CD4-positive, alpha-beta memory T cell (primary cell): ENCODE results near the gene ZNF283. TPM values are rescaled to one million over a fixed set of nuclear protein-coding genes. Genes with fewer than 3 reads are reported as not detected.

ENCODE experiments used
- CTCF ChIA-PET: fragments of 350-600 bp; sonication (Branson Sonifier 250); formaldehyde crosslinking; loops from one replicate; lab custom pipeline; 2021; ENCODE audit warnings: inconsistent platforms; ENCODE audit not compliant: partially characterized antibody; lab: Charles Lee
- POLR2A ChIA-PET: fragments of 350-600 bp; sonication (Branson Sonifier 250); formaldehyde crosslinking; loops from one replicate; lab custom pipeline; 2021; ENCODE audit not compliant: partially characterized antibody; lab: Charles Lee
- DNase-seq, 5 donors: peaks; one replicate each; pipeline versions ENCODE4 v3.0.0 to v3.0.0-alpha.2; 2020 to 2022; ENCODE audit warnings: mixed read lengths in 1 of 5
- H3K27ac ChIP-seq: one replicate; pipeline ENCODE4 v1.7.0; 2013; ENCODE audit warnings: low read depth, low read length
- H3K27me3 ChIP-seq: 2 replicates; pipeline ENCODE4 v1.7.0; 2013; ENCODE audit warnings: mild to moderate bottlenecking, low read length, moderate library complexity; ENCODE audit not compliant: insufficient read depth
- H3K36me3 ChIP-seq: 2 replicates; pipeline ENCODE4 v1.7.0; 2013; ENCODE audit warnings: mild to moderate bottlenecking, low read length, moderate library complexity; ENCODE audit not compliant: insufficient read depth
- H3K4me1 ChIP-seq: 2 replicates; pipeline ENCODE4 v1.7.0; 2013; ENCODE audit warnings: mild to moderate bottlenecking, low read length, moderate library complexity; ENCODE audit not compliant: insufficient read depth
- H3K4me3 ChIP-seq, 2 donors: one replicate each; pipeline ENCODE4 v1.7.0; 2013; ENCODE audit warnings: low read length in 2 of 2, mild to moderate bottlenecking in 1 of 2
- H3K9me3 ChIP-seq, 2 donors: one replicate each; pipeline ENCODE4 v1.7.0; 2013; ENCODE audit warnings: low read length in 2 of 2, control low read depth in 1 of 2; ENCODE audit not compliant: control insufficient read depth in 1 of 2
- H3K27ac Mint-ChIP-seq, 7 donors: one replicate each; pipeline ENCODE4 v1.8.0; 2020 to 2021; ENCODE audit warnings: mixed read lengths in 7 of 7, mild to moderate bottlenecking in 6 of 7, inconsistent platforms in 3 of 7, moderate library complexity in 3 of 7
- H3K27me3 Mint-ChIP-seq, 2 donors: one replicate each; pipeline ENCODE4 v1.8.0; 2020 to 2021; ENCODE audit warnings: mixed read lengths in 2 of 2
- H3K36me3 Mint-ChIP-seq, 2 donors: one replicate each; pipeline ENCODE4 v1.8.0; 2020 to 2021; ENCODE audit warnings: mixed read lengths in 2 of 2, inconsistent platforms in 1 of 2, mild to moderate bottlenecking in 1 of 2
- H3K4me1 Mint-ChIP-seq, 4 donors: one replicate each; pipeline ENCODE4 v1.8.0; 2020 to 2021; ENCODE audit warnings: mixed read lengths in 4 of 4, mild to moderate bottlenecking in 1 of 4
- H3K4me3 Mint-ChIP-seq, 8 donors: one replicate each; pipeline ENCODE4 v1.8.0; 2020 to 2021; ENCODE audit warnings: mixed read lengths in 8 of 8, mild to moderate bottlenecking in 7 of 8, moderate library complexity in 6 of 8, inconsistent platforms in 3 of 8
- H3K9me3 Mint-ChIP-seq, 8 donors: one replicate each; pipeline ENCODE4 v1.8.0; 2020 to 2021; ENCODE audit warnings: mixed read lengths in 8 of 8, mild to moderate bottlenecking in 5 of 8, inconsistent platforms in 3 of 8, moderate library complexity in 1 of 8
- intact Hi-C: fragments of 100-400 bp; cut with micrococcal nuclease; formaldehyde crosslinking; loops from one replicate; pipeline ENCODE4 v1.15.1; 2023
- polyA plus RNA-seq, 2 donors: library from polyadenylated mRNA; unstranded; fragments of 300-500 nt; fragmentation: Illumina TruSeq; gene quantifications; one replicate each; pipeline ENCODE4 v1.2.3, GENCODE V29; 2021
- total RNA-seq, 2 experiments: library from RNA; stranded (reverse); gene quantifications; one replicate each; pipeline ENCODE4 v1.2.3, GENCODE V29; 2021

The ZNF283 gene
- total and polyA plus RNA-seq, 4 experiments from 2014 or later: 4.3 to 20.7 (median 11.5) TPM

- H3K27ac ChIP-seq: no peak overlapping the region
- DNase-seq: no peak
- peaks cover 37 to 39% of the 10 kb centered on the region in 2 donors for H3K36me3 Mint-ChIP-seq
- no peaks in the 10 kb centered on the region for H3K4me1 Mint-ChIP-seq
- intact Hi-C loops: no loop called here
- H3K4me3 ChIP-seq: no peak overlapping the region
- H3K27me3 ChIP-seq: no peaks in the 10 kb centered on the region
- H3K9me3 Mint-ChIP-seq: peaks cover 2 to 82% (median 71%) of the 10 kb centered on the region in 8 donors
- CTCF ChIA-PET: no interaction called here
- H3K27me3 Mint-ChIP-seq: no peaks in the 10 kb centered on the region
- H3K4me1 ChIP-seq: no peaks in the 10 kb centered on the region
- no peaks in the 10 kb centered on the region for H3K36me3 ChIP-seq
- H3K4me3 Mint-ChIP-seq: no peak overlapping the region
- no peak overlapping the region for H3K27ac Mint-ChIP-seq
- H3K9me3 ChIP-seq: peaks cover 0 to 43% of the 10 kb centered on the region in 2 donors
- POLR2A ChIA-PET: no interaction called here
Observed at GRCh38 chr19:43872547-43873336, 45.6 kb downstream of the ZNF283 start.

GRCh38 chr19:43880483-43880882 lies 53.4 kb downstream of the ZNF283 start:
- Histone ChIP-seq H3K4me1 (no peaks in the 10 kb centered on the region), H3K27me3 (no peaks in the 10 kb centered on the region), H3K4me3 (no peak overlapping the region), H3K36me3 (no peaks in the 10 kb centered on the region), H3K9me3 (peaks cover 0 to 24% of the 10 kb centered on the region in 2 donors), H3K27ac (no peak overlapping the region)
- ChIA-PET CTCF (no interaction called here), POLR2A (no interaction called here)
- Mint-ChIP-seq H3K27me3 (no peaks in the 10 kb centered on the region), H3K4me1 (no peaks in the 10 kb centered on the region), H3K9me3 (peaks cover 7 to 87% (median 79%) of the 10 kb centered on the region in 8 donors), H3K4me3 (no peak overlapping the region), H3K27ac (no peak overlapping the region), H3K36me3 (peaks cover 48 to 67% of the 10 kb centered on the region in 2 donors)
- intact Hi-C loops: no loop called here
- no peak for DNase-seq

GRCh38 chr19:43883864-43884263 lies 56.7 kb downstream of the ZNF283 start, which contains the start of gene ZNF404:
Gene ZNF404 (minus strand): TSS chr19:43883964.
- peaks cover 7 to 99% (median 85%) of the 10 kb centered on the region in 8 donors for H3K9me3 Mint-ChIP-seq
- Histone ChIP-seq H3K27ac (no peak within 1 kb of the TSS), H3K27me3 (no peaks in the 10 kb centered on the region), H3K9me3 (peaks cover 0 to 14% of the 10 kb centered on the region in 2 donors), H3K4me3 (no peak within 1 kb of the TSS), H3K4me1 (no peaks in the 10 kb centered on the region), H3K36me3 (no peaks in the 10 kb centered on the region)
- ChIA-PET POLR2A (no interaction called here), CTCF (no interaction called here)
- H3K4me1 Mint-ChIP-seq: no peaks in the 10 kb centered on the region
- intact Hi-C loops: no loop called here
- no peak for DNase-seq
- H3K27ac Mint-ChIP-seq: no peak within 1 kb of the TSS
- H3K27me3 Mint-ChIP-seq: no peaks in the 10 kb centered on the region
- peaks cover 51 to 57% of the 10 kb centered on the region in 2 donors for H3K36me3 Mint-ChIP-seq
- no peak within 1 kb of the TSS for H3K4me3 Mint-ChIP-seq

GRCh38 chr19:43895727-43896308 lies 68.7 kb downstream of the ZNF283 start:
- Histone ChIP-seq H3K27ac (no peak overlapping the region), H3K4me3 (no peak overlapping the region), H3K4me1 (peaks cover under 1% of the 10 kb centered on the region), H3K27me3 (no peaks in the 10 kb centered on the region), H3K36me3 (no peaks in the 10 kb centered on the region), H3K9me3 (peaks cover 0 to 11% of the 10 kb centered on the region in 2 donors)
- Mint-ChIP-seq H3K4me1 (peaks cover 0 to 3% (median under 1%) of the 10 kb centered on the region in 4 donors), H3K27ac (no peak overlapping the region), H3K4me3 (no peak overlapping the region), H3K36me3 (peaks cover 53 to 54% of the 10 kb centered on the region in 2 donors), H3K27me3 (no peaks in the 10 kb centered on the region), H3K9me3 (peaks cover 2 to 85% (median 65%) of the 10 kb centered on the region in 8 donors)
- intact Hi-C loops: no loop called here
- no peak for DNase-seq
- ChIA-PET POLR2A (no interaction called here), CTCF (no interaction called here)

Other genes starting within 250 kb of the ZNF283 start
- 10 to 100 TPM; 16.5 to 17.9 TPM for gene IRGQ, start 231.2 kb upstream of the ZNF283 start, total RNA-seq
- 1 to 10 TPM in 1 of 2 donors, under 1 TPM in 1; 0.37 to 2.2 TPM for gene IRGQ, start 231.2 kb upstream of the ZNF283 start, polyA plus RNA-seq
- gene ZNF576, start 230.7 kb upstream of the ZNF283 start, total RNA-seq: 10 to 100 TPM; 18.4 to 18.6 TPM
- gene ZNF576, start 230.7 kb upstream of the ZNF283 start, polyA plus RNA-seq: 10 to 100 TPM in 1 of 2 donors, 1 to 10 TPM in 1; 8.4 to 13.0 TPM
- under 1 TPM; 0.83 to 0.99 TPM for gene SRRM5, start 215.2 kb upstream of the ZNF283 start, total RNA-seq
- gene SRRM5, start 215.2 kb upstream of the ZNF283 start, polyA plus RNA-seq: under 1 TPM in 1 of 2 donors, not detected in 1; 0.10 TPM
- 10 to 100 TPM; 27.7 to 28.2 TPM for gene ZNF428, start 207.7 kb upstream of the ZNF283 start, total RNA-seq
- 10 to 100 TPM; 13.9 to 19.9 TPM for gene ZNF428, start 207.7 kb upstream of the ZNF283 start, polyA plus RNA-seq
- under 1 TPM; 0.33 to 0.49 TPM for gene CADM4, start 187.5 kb upstream of the ZNF283 start, total RNA-seq
- gene CADM4, start 187.5 kb upstream of the ZNF283 start, polyA plus RNA-seq: under 1 TPM in 1 of 2 donors, not detected in 1; 0.18 TPM
- gene PLAUR, start 157.2 kb upstream of the ZNF283 start, total RNA-seq: 1 to 10 TPM; 8.6 to 9.4 TPM
- gene PLAUR, start 157.2 kb upstream of the ZNF283 start, polyA plus RNA-seq: 1 to 10 TPM; 6.3 to 6.6 TPM
- not detected for gene IRGC, start 111.2 kb upstream of the ZNF283 start, total RNA-seq
- not detected for gene IRGC, start 111.2 kb upstream of the ZNF283 start, polyA plus RNA-seq
- 10 to 100 TPM; 57.6 to 57.9 TPM for gene SMG9, start 72.4 kb upstream of the ZNF283 start, total RNA-seq
- gene SMG9, start 72.4 kb upstream of the ZNF283 start, polyA plus RNA-seq: 10 to 100 TPM in 1 of 2 donors, 1 to 10 TPM in 1; 3.8 to 13.7 TPM
- gene KCNN4, start 46.3 kb upstream of the ZNF283 start, total RNA-seq: 10 to 100 TPM; 33.6 to 33.9 TPM
- 10 to 100 TPM; 10.5 to 23.7 TPM for gene KCNN4, start 46.3 kb upstream of the ZNF283 start, polyA plus RNA-seq
- under 1 TPM; 0.49 to 0.97 TPM for gene LYPD5, start 24.9 kb upstream of the ZNF283 start, total RNA-seq
- gene LYPD5, start 24.9 kb upstream of the ZNF283 start, polyA plus RNA-seq: under 1 TPM; 0.27 to 0.50 TPM
- 1 to 10 TPM; 3.7 to 4.2 TPM for gene ZNF404, start 56.6 kb downstream of the ZNF283 start, total RNA-seq
- 1 to 10 TPM; 1.8 to 3.9 TPM for gene ZNF404, start 56.6 kb downstream of the ZNF283 start, polyA plus RNA-seq
- gene ZNF45, start 108.0 kb downstream of the ZNF283 start, total RNA-seq: 10 to 100 TPM; 25.1 to 29.6 TPM
- 10 to 100 TPM in 1 of 2 donors, 1 to 10 TPM in 1; 9.4 to 12.9 TPM for gene ZNF45, start 108.0 kb downstream of the ZNF283 start, polyA plus RNA-seq
- gene ZNF221, start 123.9 kb downstream of the ZNF283 start, total RNA-seq: 1 to 10 TPM; 2.9 to 3.2 TPM
- 1 to 10 TPM in 1 of 2 donors, not detected in 1; 1.0 TPM for gene ZNF221, start 123.9 kb downstream of the ZNF283 start, polyA plus RNA-seq
- gene ZNF155, start 156.9 kb downstream of the ZNF283 start, total RNA-seq: 10 to 100 TPM; 12.9 to 14.1 TPM
- gene ZNF155, start 156.9 kb downstream of the ZNF283 start, polyA plus RNA-seq: 1 to 10 TPM; 2.4 to 4.2 TPM
- 10 to 100 TPM; 16.6 to 18.4 TPM for gene ZNF230, start 175.6 kb downstream of the ZNF283 start, total RNA-seq
- gene ZNF230, start 175.6 kb downstream of the ZNF283 start, polyA plus RNA-seq: 1 to 10 TPM in 1 of 2 donors, under 1 TPM in 1; 0.83 to 4.8 TPM
- gene ZNF222, start 198.1 kb downstream of the ZNF283 start, total RNA-seq: 10 to 100 TPM in 1 of 2 experiments, 1 to 10 TPM in 1; 7.9 to 11.4 TPM
- gene ZNF222, start 198.1 kb downstream of the ZNF283 start, polyA plus RNA-seq: 1 to 10 TPM; 1.6 to 3.8 TPM
- 1 to 10 TPM; 6.8 to 8.0 TPM for gene ZNF223, start 224.7 kb downstream of the ZNF283 start, total RNA-seq
- gene ZNF223, start 224.7 kb downstream of the ZNF283 start, polyA plus RNA-seq: 1 to 10 TPM; 2.2 to 2.7 TPM
- 1 to 10 TPM; 5.4 to 5.7 TPM for gene ZNF284, start 244.8 kb downstream of the ZNF283 start, total RNA-seq
- 1 to 10 TPM in 1 of 2 donors, under 1 TPM in 1; 0.61 to 1.2 TPM for gene ZNF284, start 244.8 kb downstream of the ZNF283 start, polyA plus RNA-seq